Caco-2 (cell line): ENCODE data around the gene PRR22. TPM values are rescaled to one million over a fixed set of nuclear protein-coding genes. Genes with fewer than 3 reads are reported as not detected.

ENCODE experiments used
- BruUV-seq: library from RNA; stranded (reverse); fragments of 400-500 nt; replicated peaks from 2 replicates; lab custom pipeline; 2021; lab: Mats Ljungman, UMichigan
- CTCF ChIA-PET: fragments of 300-600 bp; sonication (Branson Sonifier 250); formaldehyde crosslinking; loops from one replicate; lab custom pipeline; 2022; ENCODE audit warnings: antibody characterized with exemption; lab: Charles Lee
- POLR2A ChIA-PET: fragments of 300-600 bp; sonication (Branson Sonifier 250); formaldehyde crosslinking; loops from one replicate; lab custom pipeline; 2022; ENCODE audit warnings: antibody characterized with exemption; lab: Charles Lee
- DNase-seq, 2 experiments: peaks; one replicate each; pipeline versions ENCODE4 v3.0.0 to v3.0.0-alpha.2; 2020 to 2022
- H3K27me3 ChIP-seq: replicated peaks from 2 replicates; pipeline ENCODE4 v1.6.0; 2011; ENCODE audit warnings: low read length; ENCODE audit not compliant: control insufficient read depth, insufficient read depth
- H3K36me3 ChIP-seq: 2 replicates; pipeline ENCODE4 v1.5.1; 2011; ENCODE audit warnings: low read length; ENCODE audit not compliant: control insufficient read depth, insufficient read depth
- H3K4me1 ChIP-seq: fragments of 250-450 bp; sonication (Bioruptor Pico); 2 replicates; pipeline ENCODE4 v1.5.1; 2020; ENCODE audit warnings: mild to moderate bottlenecking
- H3K4me3 ChIP-seq: 2 replicates; pipeline ENCODE4 v1.5.1; 2011; ENCODE audit warnings: low read depth, mild to moderate bottlenecking, control low read depth, low read length
- H3K9me3 ChIP-seq: fragments of 250-450 bp; sonication (Bioruptor Pico); 2 replicates; pipeline ENCODE4 v1.5.1; 2020; ENCODE audit warnings: mild to moderate bottlenecking, moderate library complexity
- H3K27ac Mint-ChIP-seq: one replicate; pipeline ENCODE4 v1.8.0; 2022; ENCODE audit warnings: mixed read lengths; ENCODE audit not compliant: unreplicated experiment
- H3K27me3 Mint-ChIP-seq: one replicate; pipeline ENCODE4 v1.8.0; 2022; ENCODE audit warnings: mixed read lengths; ENCODE audit not compliant: insufficient read depth, unreplicated experiment
- H3K36me3 Mint-ChIP-seq: one replicate; pipeline ENCODE4 v1.8.0; 2022; ENCODE audit warnings: mild to moderate bottlenecking, mixed read lengths; ENCODE audit not compliant: insufficient read depth, unreplicated experiment
- H3K4me1 Mint-ChIP-seq: one replicate; pipeline ENCODE4 v1.8.0; 2022; ENCODE audit warnings: low read depth, mixed read lengths; ENCODE audit not compliant: unreplicated experiment
- H3K4me3 Mint-ChIP-seq: one replicate; pipeline ENCODE4 v1.8.0; 2022; ENCODE audit warnings: mild to moderate bottlenecking, moderate library complexity, mixed read lengths; ENCODE audit not compliant: unreplicated experiment
- H3K9me3 Mint-ChIP-seq: one replicate; pipeline ENCODE4 v1.8.0; 2022; ENCODE audit warnings: mixed read lengths; ENCODE audit not compliant: unreplicated experiment
- CTCF ChIP-seq, 2 experiments: fragments of 200-600 bp in 1 of 2; IDR thresholded peaks; 1 replicate in 1 of 2; 2 replicates in 1 of 2; pipeline versions ENCODE4 v1.5.1 to v1.8.0; 2011 to 2022; ENCODE audit warnings: antibody characterized with exemption in 1 of 2, control low read depth in 1 of 2, inconsistent platforms in 1 of 2, low read depth in 1 of 2, low read length in 1 of 2, mild to moderate bottlenecking in 1 of 2, moderate library complexity in 1 of 2; ENCODE audit not compliant: insufficient read depth in 1 of 2, severe bottlenecking in 1 of 2, unreplicated experiment in 1 of 2
- intact Hi-C: fragments of 100-400 bp; cut with micrococcal nuclease; formaldehyde crosslinking; loops from one replicate; pipeline ENCODE4 v1.10.0; 2022; ENCODE audit not compliant: unreplicated experiment
- total RNA-seq: library from RNA; stranded (reverse); gene quantifications from 2 replicates; pipeline ENCODE4 v1.2.3, GENCODE V29; 2022

Gene PRR22
- total RNA-seq, 1 experiment from 2014 or later: 7.1 TPM

GRCh38 chr19:5790559-5791520 is 6.3 kb upstream of the PRR22 start, which contains the start of gene DUS3L:
Gene DUS3L (minus strand): TSS chr19:5791163. CDS start chr19:5791141, 22 bp downstream.
- ChIA-PET CTCF (interaction anchor here (0.5 to 1.9 kb wide), 2 partner anchors 11 to 13 kb away, joined by 4 to 11 read pairs; no protein-coding TSS in a partner anchor), POLR2A (interaction anchor here (0.5 to 0.7 kb wide), 2 partner anchors 17 to 18 kb away, joined by 3 to 4 read pairs; no protein-coding TSS in a partner anchor)
- H3K4me3 Mint-ChIP-seq: peak within 1 kb of the TSS; percentile 98
- H3K36me3 Mint-ChIP-seq: peaks cover 54% of the 10 kb centered on the region
- H3K27ac Mint-ChIP-seq: peak within 1 kb of the TSS; percentile 100
- TSS peak; percentile 87 for BruUV-seq
- Histone ChIP-seq H3K27me3 (no peaks in the 10 kb centered on the region), H3K9me3 (no peaks in the 10 kb centered on the region), H3K4me3 (peak within 1 kb of the TSS; percentile 86), H3K36me3 (peaks cover 4% of the 10 kb centered on the region; the same call in 1 of the 2 replicates), H3K4me1 (no peaks in the 10 kb centered on the region)
- no peaks in the 10 kb centered on the region for H3K4me1 Mint-ChIP-seq
- DNase-seq: peak; percentile 96 to 98
- H3K27me3 Mint-ChIP-seq: no peaks in the 10 kb centered on the region
- no peak for TF ChIP-seq CTCF (IDR thresholded peaks at IDR 0.05; ENCODE audit: insufficient read depth in 1 of 2, low read depth in 1 of 2, low read length in 1 of 2, severe bottlenecking in 1 of 2, unreplicated experiment in 1 of 2)
- H3K9me3 Mint-ChIP-seq: no peaks in the 10 kb centered on the region
- intact Hi-C loops: loop anchor here (1.0 to 5.0 kb wide), 3 partner anchors 18 to 111 kb away; partner anchors contain the start of genes CATSPERD, LONP1 and MICOS13

- ChIA-PET CTCF (interaction anchor here (0.5 to 1.9 kb wide), 2 partner anchors 12 to 14 kb away, joined by 4 to 11 read pairs; no protein-coding TSS in a partner anchor), POLR2A (interaction anchor here (0.5 kb wide), 1 partner anchor 16 kb away, joined by 4 read pairs; no protein-coding TSS in a partner anchor)
- intact Hi-C loops: loop anchor here (1.0 to 5.0 kb wide), 3 partner anchors 17 to 110 kb away; partner anchors contain the start of genes CATSPERD, LONP1 and MICOS13
- no peak for TF ChIP-seq CTCF (IDR thresholded peaks at IDR 0.05; ENCODE audit: insufficient read depth in 1 of 2, low read depth in 1 of 2, low read length in 1 of 2, severe bottlenecking in 1 of 2, unreplicated experiment in 1 of 2)
- no peaks in the 10 kb centered on the region for H3K4me1 ChIP-seq
- peaks cover 4% of the 10 kb centered on the region; the same call in 1 of the 2 replicates for H3K36me3 ChIP-seq
- H3K9me3 ChIP-seq: no peaks in the 10 kb centered on the region
- Mint-ChIP-seq H3K27me3 (no peaks in the 10 kb centered on the region), H3K9me3 (no peaks in the 10 kb centered on the region), H3K4me1 (no peaks in the 10 kb centered on the region), H3K4me3 (peak overlapping the region; percentile 98), H3K27ac (peak overlapping the region; percentile 100), H3K36me3 (peaks cover 54% of the 10 kb centered on the region)
- BruUV-seq: no TSS peak
- H3K4me3 ChIP-seq: peak overlapping the region; percentile 86
- DNase-seq: no peak
- no peaks in the 10 kb centered on the region for H3K27me3 ChIP-seq
Measured at GRCh38 chr19:5789886-5790558, 5.5 kb upstream of the PRR22 start.

- Mint-ChIP-seq H3K36me3 (peaks cover 54% of the 10 kb centered on the region), H3K27me3 (no peaks in the 10 kb centered on the region), H3K27ac (no peak overlapping the region), H3K9me3 (no peaks in the 10 kb centered on the region), H3K4me1 (no peaks in the 10 kb centered on the region), H3K4me3 (no peak overlapping the region)
- POLR2A ChIA-PET: no interaction called here
- H3K9me3 ChIP-seq: no peaks in the 10 kb centered on the region
- H3K4me1 ChIP-seq: no peaks in the 10 kb centered on the region
- BruUV-seq: no TSS peak
- no peak overlapping the region for H3K4me3 ChIP-seq
- H3K27me3 ChIP-seq: no peaks in the 10 kb centered on the region
- CTCF ChIA-PET: no interaction called here
- intact Hi-C loops: no loop called here
- DNase-seq: no peak
- H3K36me3 ChIP-seq: peaks cover 4% of the 10 kb centered on the region; the same call in 1 of the 2 replicates
- no peak for TF ChIP-seq CTCF (IDR thresholded peaks at IDR 0.05; ENCODE audit: insufficient read depth in 1 of 2, low read depth in 1 of 2, low read length in 1 of 2, severe bottlenecking in 1 of 2, unreplicated experiment in 1 of 2)
Measured at GRCh38 chr19:5789351-5789761, 4.8 kb upstream of the PRR22 start.
